H1 (cell line): ENCODE data around the gene PSMD6. TPM values are rescaled to one million over a fixed set of nuclear protein-coding genes. Genes with fewer than 3 reads are reported as not detected.

Experiments
- E2F6 ChIP-seq: IDR thresholded peaks from 2 replicates; pipeline ENCODE4 v1.6.1; 2012; ENCODE audit warnings: inconsistent platforms
- polyA plus RNA-seq, 7 experiments: library from polyadenylated mRNA; depleted of rRNA in 3 of 7; stranded (reverse) in 5 of 7; unstranded in 2 of 7; fragments of >200 nt in 5 of 7; fragments of 200-250 nt in 2 of 7; gene quantifications; 1 replicate in 5 of 7; 2 replicates in 1 of 7; 4 replicates in 1 of 7; pipeline versions ENCODE4 v1.2.1 to v1.2.3, GENCODE V29; 2011 to 2013; ENCODE audit warnings: missing spikeins in 2 of 7, mixed read lengths in 2 of 7
- total RNA-seq: library from RNA; stranded (reverse); fragmentation: NEBNext Ultra II Directional; extraction: Animal tissue kit (Norgen Biotek cat#: 25700); gene quantifications from 2 replicates; pipeline ENCODE4 v1.2.1, GENCODE V29; 2021

Gene PSMD6
- total and polyA plus RNA-seq, 2 of the 8 experiments (the other 6 are each of a cell fraction or from before 2014, with no cell fraction given): 43.7 to 104 TPM

- no peak for TF ChIP-seq E2F6
Observed at GRCh38 chr3:63993653-63994079, 29.6 kb downstream of the PSMD6 start (continued).
